SU-DHL-6 (cell line): ENCODE data around the gene BBLN.

Experiments
- H2AFZ ChIP-seq: fragments of 200-600 bp; sonication (generic); 2 replicates; pipeline ENCODE4 v1.6.1; 2014; ENCODE audit warnings: low read depth, mild to moderate bottlenecking, moderate library complexity, mixed read lengths, antibody characterized with exemption, low read length; ENCODE audit not compliant: severe bottlenecking
- H3F3A ChIP-seq: fragments of 200-600 bp; shearing (Covaris generic); 2 replicates; pipeline ENCODE4 v1.6.0; 2016; ENCODE audit warnings: antibody characterized with exemption, mild to moderate bottlenecking; ENCODE audit not compliant: insufficient read depth
- H3K27ac ChIP-seq: fragments of 200-600 bp; sonication (generic); 2 replicates; pipeline ENCODE4 v1.5.1; 2016; ENCODE audit warnings: low read depth, mild to moderate bottlenecking, low read length, moderate library complexity, mixed read lengths
- H3K27me3 ChIP-seq: fragments of 200-600 bp; sonication (generic), shearing (Covaris generic); 2 replicates; pipeline ENCODE4 v1.6.0; 2014; ENCODE audit warnings: mild to moderate bottlenecking, low read length
- H3K36me3 ChIP-seq: fragments of 200-600 bp; sonication (generic); 2 replicates; pipeline ENCODE4 v1.6.1; 2014; ENCODE audit warnings: mild to moderate bottlenecking, low read length, mixed read lengths
- H3K4me2 ChIP-seq: fragments of 300-600, 200-600 bp; shearing (Covaris generic), sonication (generic); 2 replicates; pipeline ENCODE4 v1.6.0; 2014; ENCODE audit warnings: low read length, low read depth, mild to moderate bottlenecking; ENCODE audit not compliant: poor library complexity, severe bottlenecking
- H3K4me3 ChIP-seq: fragments of 200-600 bp; sonication (generic); 2 replicates; pipeline ENCODE4 v1.5.1; 2014; ENCODE audit warnings: antibody characterized with exemption, low read length, mild to moderate bottlenecking, mixed read lengths; ENCODE audit not compliant: insufficient read depth, poor library complexity, severe bottlenecking
- H3K79me2 ChIP-seq: fragments of 200-600 bp; sonication (generic); 2 replicates; pipeline ENCODE4 v1.6.1; 2014; ENCODE audit warnings: mild to moderate bottlenecking, low read length, moderate library complexity; ENCODE audit not compliant: insufficient read depth
- H3K9ac ChIP-seq: fragments of 200-600 bp; sonication (generic); 2 replicates; pipeline ENCODE4 v1.7.0; 2014; ENCODE audit warnings: mild to moderate bottlenecking, low read length
- H3K9me2 ChIP-seq: fragments of 200-600 bp; sonication (generic); replicated peaks from 2 replicates; pipeline ENCODE4 v1.6.1; 2014; ENCODE audit warnings: low read length; ENCODE audit not compliant: insufficient read depth
- H3K9me3 ChIP-seq: fragments of 200-600 bp; sonication (generic); 2 replicates; pipeline ENCODE4 v1.6.1; 2014; ENCODE audit warnings: low read length, mixed read lengths; ENCODE audit not compliant: insufficient read depth
- H4K20me1 ChIP-seq: fragments of 200-600 bp; sonication (generic); 2 replicates; pipeline ENCODE4 v1.6.1; 2014; ENCODE audit warnings: low read depth, mild to moderate bottlenecking, antibody characterized with exemption, low read length, moderate library complexity, mixed read lengths
- CTCF ChIP-seq: fragments of 200-600 bp; sonication (generic); IDR thresholded peaks from one replicate; pipeline ENCODE4 v1.5.1; 2017; ENCODE audit warnings: antibody characterized with exemption, mild to moderate bottlenecking, low read length, moderate library complexity; ENCODE audit not compliant: insufficient read depth, poor library complexity, severe bottlenecking
- EZH2phosphoT487 ChIP-seq: fragments of 200-600 bp; sonication (generic), shearing (Covaris generic); conservative IDR thresholded peaks from 2 replicates; pipeline ENCODE4 v1.6.1; 2018; ENCODE audit warnings: mild to moderate bottlenecking, antibody characterized with exemption, low read length, moderate library complexity, mixed read lengths

Gene BBLN

GRCh38 chr9:128202648-128203023 lies 42.6 kb downstream of the BBLN start:
- H2AFZ ChIP-seq: peak overlapping the region; percentile 98
- H3K27ac ChIP-seq: no peak overlapping the region
- peak overlapping the region; percentile 73 for H3K4me2 ChIP-seq
- H3K9ac ChIP-seq: 0 out of 2 replicates have a peak overlapping the region, but pooled peaks have one; percentile 12
- H3K9me2 ChIP-seq: no peaks in the 10 kb centered on the region
- H4K20me1 ChIP-seq: no peaks in the 10 kb centered on the region
- no peaks in the 10 kb centered on the region for H3K9me3 ChIP-seq
- H3K4me3 ChIP-seq: peak overlapping the region; percentile 29
- H3K36me3 ChIP-seq: no peaks in the 10 kb centered on the region
- TF ChIP-seq EZH2phosphoT487 (no peak), CTCF (no peak)
- no peaks in the 10 kb centered on the region for H3K79me2 ChIP-seq
- H3K27me3 ChIP-seq: no peaks in the 10 kb centered on the region
- H3F3A ChIP-seq: no peaks in the 10 kb centered on the region

- peak within 1 kb of the TSS; percentile 73 for H3K4me2 ChIP-seq
- H3K27me3 ChIP-seq: no peaks in the 10 kb centered on the region
These were observed 43.1 kb downstream of the BBLN start, which contains the start of gene DNM1 for GRCh38 chr9:128203024-128203706. DNM1 (plus strand) TSS chr9:128203379; CDS start chr9:128203471, 92 bp downstream.

GRCh38 chr9:128203707-128204551 lies 43.9 kb downstream of the BBLN start:
- no peaks in the 10 kb centered on the region for H4K20me1 ChIP-seq
- H3K4me3 ChIP-seq: peak overlapping the region; percentile 63
- H3K9me2 ChIP-seq: no peaks in the 10 kb centered on the region
- TF ChIP-seq CTCF (no peak), EZH2phosphoT487 (0 out of 2 replicates have a peak, but pooled peaks have one; percentile 93)
- no peaks in the 10 kb centered on the region for H3K79me2 ChIP-seq
- H3K27ac ChIP-seq: no peak overlapping the region
- H3K27me3 ChIP-seq: no peaks in the 10 kb centered on the region
- peak overlapping the region; percentile 89 for H2AFZ ChIP-seq
- H3F3A ChIP-seq: no peaks in the 10 kb centered on the region
- H3K9me3 ChIP-seq: no peaks in the 10 kb centered on the region
- H3K9ac ChIP-seq: peak overlapping the region; percentile 54
- peak overlapping the region; percentile 73 for H3K4me2 ChIP-seq
- no peaks in the 10 kb centered on the region for H3K36me3 ChIP-seq

More at GRCh38 chr9:128203024-128203706, 43.1 kb downstream of the BBLN start, which contains the start of gene DNM1:
- H3F3A ChIP-seq: no peaks in the 10 kb centered on the region
- peak within 1 kb of the TSS; percentile 54 for H3K9ac ChIP-seq
- H4K20me1 ChIP-seq: no peaks in the 10 kb centered on the region
- no peak within 1 kb of the TSS for H3K27ac ChIP-seq
- H3K9me3 ChIP-seq: no peaks in the 10 kb centered on the region
- H3K36me3 ChIP-seq: no peaks in the 10 kb centered on the region
- H3K4me3 ChIP-seq: peak within 1 kb of the TSS; percentile 63
- H2AFZ ChIP-seq: peak within 1 kb of the TSS; percentile 98
- TF ChIP-seq CTCF (peak; percentile 28), EZH2phosphoT487 (no peak)
- no peaks in the 10 kb centered on the region for H3K9me2 ChIP-seq
- H3K79me2 ChIP-seq: no peaks in the 10 kb centered on the region
